ENCODE results near the gene ZCCHC24. TPM values are rescaled to one million over a fixed set of nuclear protein-coding genes. Genes with fewer than 3 reads are reported as not detected.
A peak's percentile ranks its signal among the peaks of the same experiment; 100 is the strongest.

ZCCHC24 gene
- total and polyA plus RNA-seq, 2 of the 8 experiments (the other 6 are each of a cell fraction or from before 2014, with no cell fraction given): 3.9 to 6.9 TPM

DNA sequence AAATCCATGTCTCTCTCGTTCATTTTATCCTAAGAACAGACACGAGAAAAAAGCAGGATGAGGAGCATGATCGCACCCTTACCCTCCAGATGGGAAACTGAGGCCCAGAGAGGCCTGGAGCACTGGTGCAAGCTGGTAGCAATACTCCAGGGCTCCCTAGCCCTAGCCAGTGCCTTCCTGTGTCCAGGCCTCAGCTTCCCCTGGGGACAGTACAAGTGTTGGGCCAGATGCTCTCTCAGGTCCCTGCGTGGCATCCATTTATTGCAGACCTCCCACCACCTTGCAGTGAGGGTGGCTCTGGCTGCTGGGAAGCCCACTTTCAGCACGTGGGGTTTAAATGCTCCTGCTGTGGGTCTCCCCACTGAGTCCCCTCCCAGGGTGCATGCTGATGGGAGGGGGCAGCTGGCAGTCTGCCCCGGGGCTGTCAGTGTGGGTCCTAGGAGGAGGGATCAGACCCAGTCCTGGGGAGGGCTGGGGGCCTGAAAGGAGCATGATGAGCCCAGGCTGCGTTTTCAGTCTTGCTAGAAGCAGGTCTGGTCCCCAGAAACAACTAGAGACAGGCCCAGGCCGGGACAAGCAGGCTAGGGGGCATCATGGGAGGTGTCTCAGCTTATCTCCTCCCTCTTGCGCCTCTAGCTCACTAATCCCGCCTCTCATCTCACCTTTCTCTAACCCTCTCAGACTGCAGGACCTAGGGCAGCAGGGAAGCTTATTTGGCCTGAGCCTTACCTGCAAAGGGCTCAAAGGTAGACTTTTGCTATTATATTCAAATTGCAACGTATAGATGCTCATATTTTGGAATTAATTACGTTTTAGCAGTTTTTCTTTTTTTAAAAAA, 98.8 kb downstream of the ZCCHC24 start:
- Histone ChIP-seq H3K23ac (ENCODE audit: insufficient read length) (no peak overlapping the region), H4K91ac (replicated peaks; ENCODE audit: insufficient read length, low read length) (peak overlapping the region; percentile 38), H3K4me3 (ENCODE audit: extremely low read depth in 1 of 4, insufficient read depth in 2 of 4, low read depth in 3 of 4, low read length in 4 of 4) (peak overlapping the region in 3 of 4 experiments; percentile 56 to 77 (median 59); a peak in 3 of 8 replicates), H2AK5ac (ENCODE audit: low read depth, low read length) (no peak overlapping the region), H2BK15ac (ENCODE audit: low read length) (no peak overlapping the region), H2AFZ (ENCODE audit: low read length) (peak overlapping the region; percentile 16), H3K4me2 (ENCODE audit: insufficient read depth in 1 of 2, low read depth in 2 of 2, low read length in 2 of 2) (peak overlapping the region in 1 of 2 experiments; percentile 44; a peak in 3 of 4 replicates), H3K9ac (replicated peaks in 1 of 4; ENCODE audit: extremely low read depth in 1 of 4, low read depth in 3 of 4, low read length in 3 of 4) (no peak overlapping the region), H2BK120ac (replicated peaks; ENCODE audit: low read depth, low read length) (no peak overlapping the region), H2BK5ac (ENCODE audit: low read depth, low read length) (no peak overlapping the region), H3K79me2 (ENCODE audit: control insufficient read depth in 1 of 2, insufficient read depth in 2 of 2, low read length in 2 of 2) (peaks cover 0 to 11% of the 10 kb centered on the region in 2 experiments; a peak in 1 of 4 replicates), H4K5ac (ENCODE audit: insufficient read length, low read depth, low read length) (peak overlapping the region; percentile 12), H3K4me1 (replicated peaks in 1 of 4; ENCODE audit: control insufficient read depth in 3 of 4, insufficient read depth in 4 of 4, low read length in 3 of 4) (peaks cover 0 to 14% (median 6%) of the 10 kb centered on the region in 4 experiments; a peak in 6 of 7 replicates), H3K27me3 (replicated peaks in 1 of 4; ENCODE audit: control insufficient read depth in 3 of 4, extremely low read depth in 1 of 4, insufficient read depth in 3 of 4, low read length in 3 of 4) (no peaks in the 10 kb centered on the region), H3K27ac (ENCODE audit: low read depth, low read length) (no peak overlapping the region), H2BK20ac (ENCODE audit: low read length) (no peak overlapping the region), H3K36me3 (ENCODE audit: control insufficient read depth in 2 of 4, insufficient read depth in 4 of 4, low read length in 3 of 4) (peaks cover 12 to 24% (median 13%) of the 10 kb centered on the region in 4 experiments; a peak in 7 of 8 replicates), H3K18ac (ENCODE audit: extremely low read depth, low read length) (no peak overlapping the region; the same call in 1 of the 2 replicates), H3K9me3 (ENCODE audit: insufficient read depth in 2 of 2, low read depth in 1 of 2, low read length in 1 of 2) (no peaks in the 10 kb centered on the region), H3K23me2 (ENCODE audit: low read depth, low read length) (peaks cover 8% of the 10 kb centered on the region; the same call in 1 of the 2 replicates), H3K4ac (replicated peaks; ENCODE audit: insufficient read length, low read depth, low read length) (no peak overlapping the region), H2BK12ac (ENCODE audit: low read depth, low read length) (no peak overlapping the region), H3K14ac (ENCODE audit: insufficient read length) (no peak overlapping the region), H3K79me1 (ENCODE audit: low read depth, low read length) (peaks cover 13% of the 10 kb centered on the region; the same call in 1 of the 2 replicates), H4K20me1 (replicated peaks in 1 of 2; ENCODE audit: control insufficient read depth in 1 of 2, insufficient read depth in 2 of 2, low read length in 2 of 2) (peaks cover 12 to 13% of the 10 kb centered on the region in 2 experiments), H4K8ac (ENCODE audit: extremely low read depth, insufficient read depth, low read length) (peak overlapping the region; percentile 66), H3K56ac (replicated peaks; ENCODE audit: insufficient read length, low read depth, low read length) (no peak overlapping the region)
- FAIRE-seq (no peak), DNase-seq (ENCODE audit: low read depth in 1 of 2, low spot score in 2 of 2) (peak in 1 of 2 experiments; percentile 54)
- POLR2A ChIA-PET (ENCODE audit: partially characterized antibody): interaction anchor here (0.6 to 1.2 kb wide), 5 partner anchors 10 to 126 kb away, joined by 3 to 5 read pairs (median 3); no protein-coding TSS in a partner anchor
- 47% methylated on average over 12 of the region's 12 CpGs; no CpG with 5 or more reads in 1 of the 2 experiments for WGBS, 2 experiments (ENCODE audit: extremely low coverage in 1 of 2, insufficient coverage in 1 of 2, insufficient read length in 1 of 2, insufficient replicate concordance in 2 of 2, low coverage in 1 of 2, low lambda C conversion rate in 2 of 2, missing lambda C conversion rate in 1 of 2)
- CTCF ChIA-PET (ENCODE audit: partially characterized antibody): interaction anchor here (0.5 to 6.6 kb wide), 21 partner anchors 11 to 1138 kb away, joined by 3 to 50 read pairs (median 3); no protein-coding TSS in a partner anchor
- TF ChIP-seq CBX5 (IDR thresholded peaks at IDR 0.05; ENCODE audit: low read depth, low read length): no peak
- TF ChIP-seq TCF12 (IDR thresholded peaks at IDR 0.05; ENCODE audit: low read depth, low read length): no peak
- no peak for TF ChIP-seq MAFK (IDR thresholded peaks at IDR 0.05; ENCODE audit: low read depth, low read length)
- no peak for TF ChIP-seq RBBP5 (IDR thresholded peaks at IDR 0.05; ENCODE audit: borderline replicate concordance, low read depth, low read length)
- TF ChIP-seq POLR2A (IDR thresholded peaks at IDR 0.05; ENCODE audit: control extremely low read depth in 1 of 2, low read depth in 2 of 2, low read length in 2 of 2): no peak
- TF ChIP-seq RAD21 (IDR thresholded peaks at IDR 0.05 in 1 of 2, conservative IDR thresholded peaks at IDR 0.05 in 1 of 2; ENCODE audit: low read depth in 2 of 2, low read length in 2 of 2): no peak
- no peak for TF ChIP-seq BACH1 (IDR thresholded peaks at IDR 0.05; ENCODE audit: low read length)
- TF ChIP-seq CBX8 (IDR thresholded peaks at IDR 0.05; ENCODE audit: borderline replicate concordance, low read depth, low read length): no peak
- no peak for TF ChIP-seq EZH2 (IDR thresholded peaks at IDR 0.05; ENCODE audit: low read depth, low read length, severe bottlenecking)
- TF ChIP-seq SIX5 (IDR thresholded peaks at IDR 0.05; ENCODE audit: low read depth, low read length): no peak
- no peak for TF ChIP-seq SAP30 (IDR thresholded peaks at IDR 0.05; ENCODE audit: insufficient read depth, insufficient replicate concordance, low read length)
